Activated CD8-positive, alpha-beta T cell treated with anti-CD3 and anti-CD28 coated beads, Interleukin-2, amount 10 ng/mL, durations not matched to agents 7 days and 5 days (primary cell): ENCODE data around the gene SPATA2L. TPM values are rescaled to one million over a fixed set of nuclear protein-coding genes. Genes with fewer than 3 reads are reported as not detected.

Experiments
- ATAC-seq: fragments of 150-1000 bp; cut with Tn5 transposase; one replicate; pipeline ENCODE4 v1.10.0; 2021; ENCODE audit warnings: moderate library complexity
- CTCF ChIA-PET: fragments of 350-600 bp; sonication (Branson Sonifier 250); formaldehyde crosslinking; loops from one replicate; lab custom pipeline; 2021; ENCODE audit warnings: antibody characterized with exemption; lab: Charles Lee
- POLR2A ChIA-PET: fragments of 350-600 bp; sonication (Branson Sonifier 250); formaldehyde crosslinking; loops from one replicate; lab custom pipeline; 2021; ENCODE audit warnings: antibody characterized with exemption; lab: Charles Lee
- DNase-seq: peaks from one replicate; pipeline ENCODE4 v3.0.0-alpha.2; 2020
- H3K27ac Mint-ChIP-seq: one replicate; pipeline ENCODE4 v1.8.0; 2021; ENCODE audit warnings: mild to moderate bottlenecking, mixed read lengths
- H3K27me3 Mint-ChIP-seq: one replicate; pipeline ENCODE4 v1.8.0; 2021; ENCODE audit warnings: low read depth, mixed read lengths
- H3K36me3 Mint-ChIP-seq: one replicate; pipeline ENCODE4 v1.8.0; 2021; ENCODE audit warnings: low read depth, mixed read lengths
- H3K4me1 Mint-ChIP-seq: one replicate; pipeline ENCODE4 v1.8.0; 2021; ENCODE audit warnings: low read depth, mixed read lengths
- H3K4me3 Mint-ChIP-seq: one replicate; pipeline ENCODE4 v1.8.0; 2021; ENCODE audit warnings: mild to moderate bottlenecking, mixed read lengths
- H3K9me3 Mint-ChIP-seq: one replicate; pipeline ENCODE4 v1.8.0; 2022; ENCODE audit warnings: mixed read lengths; ENCODE audit not compliant: insufficient read depth
- total RNA-seq, 2 experiments: library from RNA; stranded (reverse); gene quantifications; one replicate each; pipeline ENCODE4 v1.2.3, GENCODE V29; 2021

Gene SPATA2L
- total RNA-seq = 1 to 10 TPM; 6.1 to 7.0 TPM

GRCh38 chr16:89701425-89702406 is at the start of gene SPATA2L:
Gene SPATA2L (minus strand): TSS chr16:89701705. CDS start chr16:89701232, 473 bp downstream.
- Mint-ChIP-seq H3K36me3 (no peaks in the 10 kb centered on the region), H3K4me1 (peaks cover 32% of the 10 kb centered on the region), H3K4me3 (peak within 1 kb of the TSS; percentile 76), H3K9me3 (no peaks in the 10 kb centered on the region), H3K27ac (peak within 1 kb of the TSS; percentile 85), H3K27me3 (no peaks in the 10 kb centered on the region)
- ATAC-seq = peak; percentile 79
- peak; percentile 96 for DNase-seq
- ChIA-PET CTCF (interaction anchor here (0.6 to 4.4 kb wide), 15 partner anchors 9 to 209 kb away, joined by 3 to 59 read pairs (median 3); partner anchors contain the start of gene CDK10), POLR2A (interaction anchor here (1.0 to 2.3 kb wide), 6 partner anchors 21 to 171 kb away, joined by 3 to 10 read pairs (median 4); partner anchors contain the start of gene TCF25)

- POLR2A ChIA-PET = interaction anchor here (1.2 kb wide), 1 partner anchor 11 kb away, joined by 3 read pairs; no protein-coding TSS in a partner anchor
- no peak overlapping the region for H3K27ac Mint-ChIP-seq
- H3K27me3 Mint-ChIP-seq = no peaks in the 10 kb centered on the region
- H3K9me3 Mint-ChIP-seq = no peaks in the 10 kb centered on the region
- no peak for ATAC-seq
- no peak for DNase-seq
- CTCF ChIA-PET = interaction anchor here (1.0 to 1.3 kb wide), 2 partner anchors 12 to 110 kb away, joined by 3 to 4 read pairs; no protein-coding TSS in a partner anchor
- H3K4me3 Mint-ChIP-seq = no peak overlapping the region
- H3K4me1 Mint-ChIP-seq = no peaks in the 10 kb centered on the region
- H3K36me3 Mint-ChIP-seq = peaks cover 50% of the 10 kb centered on the region
These were observed 48.1 kb upstream of the SPATA2L start for GRCh38 chr16:89749637-89750036.

- Mint-ChIP-seq H3K9me3 (no peaks in the 10 kb centered on the region), H3K36me3 (peaks cover 52% of the 10 kb centered on the region), H3K27ac (no peak overlapping the region), H3K4me3 (no peak overlapping the region), H3K27me3 (no peaks in the 10 kb centered on the region), H3K4me1 (no peaks in the 10 kb centered on the region)
- POLR2A ChIA-PET = no interaction called here
- DNase-seq (no peak), ATAC-seq (no peak)
- CTCF ChIA-PET = interaction anchor here (1.0 kb wide), 1 partner anchor 13 kb away, joined by 4 read pairs; no protein-coding TSS in a partner anchor
These were observed 47.4 kb upstream of the SPATA2L start for GRCh38 chr16:89748921-89749320.

- no peak overlapping the region for H3K27ac Mint-ChIP-seq
- CTCF ChIA-PET = interaction anchor here (2.2 kb wide), 1 partner anchor 113 kb away, joined by 4 read pairs; no protein-coding TSS in a partner anchor
- H3K27me3 Mint-ChIP-seq = no peaks in the 10 kb centered on the region
- H3K9me3 Mint-ChIP-seq = no peaks in the 10 kb centered on the region
- peaks cover 53% of the 10 kb centered on the region for H3K36me3 Mint-ChIP-seq
- no peak overlapping the region for H3K4me3 Mint-ChIP-seq
- H3K4me1 Mint-ChIP-seq = no peaks in the 10 kb centered on the region
- DNase-seq (no peak), ATAC-seq (no peak)
- POLR2A ChIA-PET = interaction anchor here (0.8 to 1.0 kb wide), 2 partner anchors 9 to 32 kb away, joined by 3 to 4 read pairs; no protein-coding TSS in a partner anchor
These were observed 46.6 kb upstream of the SPATA2L start for GRCh38 chr16:89748076-89748475.

GRCh38 chr16:89746043-89746442 is 44.5 kb upstream of the SPATA2L start:
- peaks cover 2% of the 10 kb centered on the region for H3K4me1 Mint-ChIP-seq

GRCh38 chr16:89744813-89745212 is 43.3 kb upstream of the SPATA2L start:
- DNase-seq = no peak
- Mint-ChIP-seq H3K27me3 (no peaks in the 10 kb centered on the region), H3K36me3 (peaks cover 59% of the 10 kb centered on the region), H3K9me3 (no peaks in the 10 kb centered on the region), H3K4me1 (peaks cover 2% of the 10 kb centered on the region), H3K27ac (no peak overlapping the region), H3K4me3 (no peak overlapping the region)
- CTCF ChIA-PET = no interaction called here
- POLR2A ChIA-PET = interaction anchor here (1.2 kb wide), 1 partner anchor 20 kb away, joined by 4 read pairs; no protein-coding TSS in a partner anchor
- no peak for ATAC-seq

More at GRCh38 chr16:89746043-89746442, 44.5 kb upstream of the SPATA2L start:
- DNase-seq (no peak), ATAC-seq (no peak)
- ChIA-PET POLR2A (interaction anchor here (0.8 to 1.2 kb wide), 2 partner anchors 20 to 22 kb away, joined by 3 to 4 read pairs; no protein-coding TSS in a partner anchor), CTCF (interaction anchor here (0.8 to 2.2 kb wide), 3 partner anchors 22 to 115 kb away, joined by 3 to 11 read pairs (median 4); no protein-coding TSS in a partner anchor)
- Mint-ChIP-seq H3K9me3 (no peaks in the 10 kb centered on the region), H3K27me3 (no peaks in the 10 kb centered on the region), H3K27ac (no peak overlapping the region), H3K36me3 (peaks cover 54% of the 10 kb centered on the region), H3K4me3 (no peak overlapping the region)

GRCh38 chr16:89742948-89743347 is 41.4 kb upstream of the SPATA2L start:
- Mint-ChIP-seq H3K9me3 (no peaks in the 10 kb centered on the region), H3K36me3 (peaks cover 62% of the 10 kb centered on the region), H3K27me3 (no peaks in the 10 kb centered on the region), H3K4me1 (peaks cover 7% of the 10 kb centered on the region), H3K4me3 (no peak overlapping the region), H3K27ac (no peak overlapping the region)
- DNase-seq (no peak), ATAC-seq (no peak)
- ChIA-PET CTCF (interaction anchor here (1.1 to 3.2 kb wide), 4 partner anchors 37 to 118 kb away, joined by 3 to 21 read pairs (median 8); no protein-coding TSS in a partner anchor), POLR2A (no interaction called here)

- H3K36me3 Mint-ChIP-seq = peaks cover 70% of the 10 kb centered on the region
- ChIA-PET CTCF (interaction anchor here (0.9 to 3.2 kb wide), 5 partner anchors 11 to 119 kb away, joined by 3 to 21 read pairs (median 4); no protein-coding TSS in a partner anchor), POLR2A (interaction anchor here (1.0 to 7.6 kb wide), 2 partner anchors 18 to 24 kb away, joined by 5 to 42 read pairs; no protein-coding TSS in a partner anchor)
- H3K9me3 Mint-ChIP-seq = no peaks in the 10 kb centered on the region
- H3K4me3 Mint-ChIP-seq = no peak overlapping the region
- peak overlapping the region; percentile 66 for H3K27ac Mint-ChIP-seq
- H3K4me1 Mint-ChIP-seq = peaks cover 22% of the 10 kb centered on the region
- no peaks in the 10 kb centered on the region for H3K27me3 Mint-ChIP-seq
- DNase-seq = no peak
- ATAC-seq = no peak
These were observed 40.0 kb upstream of the SPATA2L start for GRCh38 chr16:89741342-89742014.

GRCh38 chr16:89739383-89739782 is 37.9 kb upstream of the SPATA2L start:
- ATAC-seq = no peak
- H3K9me3 Mint-ChIP-seq = no peaks in the 10 kb centered on the region
- H3K36me3 Mint-ChIP-seq = peaks cover 75% of the 10 kb centered on the region
- peaks cover 28% of the 10 kb centered on the region for H3K4me1 Mint-ChIP-seq
- ChIA-PET POLR2A (interaction anchor here (1.2 to 7.6 kb wide), 4 partner anchors 8 to 33 kb away, joined by 4 to 42 read pairs (median 6); no protein-coding TSS in a partner anchor), CTCF (no interaction called here)
- peak overlapping the region; percentile 16 for H3K27ac Mint-ChIP-seq
- H3K4me3 Mint-ChIP-seq = no peak overlapping the region
- no peak for DNase-seq
- H3K27me3 Mint-ChIP-seq = no peaks in the 10 kb centered on the region

GRCh38 chr16:89738538-89739317 is 37.2 kb upstream of the SPATA2L start:
- POLR2A ChIA-PET = interaction anchor here (1.2 to 7.6 kb wide), 4 partner anchors 9 to 32 kb away, joined by 4 to 42 read pairs (median 6); no protein-coding TSS in a partner anchor
- H3K36me3 Mint-ChIP-seq = peaks cover 76% of the 10 kb centered on the region
- CTCF ChIA-PET = interaction anchor here (0.8 kb wide), 1 partner anchor 33 kb away, joined by 4 read pairs; no protein-coding TSS in a partner anchor
- H3K27ac Mint-ChIP-seq = no peak overlapping the region
- no peaks in the 10 kb centered on the region for H3K9me3 Mint-ChIP-seq
- H3K4me3 Mint-ChIP-seq = no peak overlapping the region
- no peak for ATAC-seq
- no peaks in the 10 kb centered on the region for H3K27me3 Mint-ChIP-seq
- DNase-seq = no peak
- peaks cover 29% of the 10 kb centered on the region for H3K4me1 Mint-ChIP-seq
